Liver (tissue), 8 donors: ENCODE measurements around the gene SMIM45.

Source experiments
- DNase-seq: peaks from one replicate; pipeline ENCODE4 v3.0.0-alpha.2; 2017; ENCODE audit warnings: low spot score
- H3K27ac ChIP-seq, 2 donors: one replicate each; pipeline ENCODE4 v1.7.0; 2013; ENCODE audit warnings: inconsistent platforms in 2 of 2, low read length in 2 of 2, control low read depth in 1 of 2, low read depth in 1 of 2, mild to moderate bottlenecking in 1 of 2
- H3K27me3 ChIP-seq, 4 donors: one replicate each; pipeline versions ENCODE4 v1.6.1 to v1.7.0; 2013; ENCODE audit warnings: low read length in 3 of 4, inconsistent platforms in 1 of 4, mild to moderate bottlenecking in 1 of 4, moderate library complexity in 1 of 4; ENCODE audit not compliant: control insufficient read depth in 4 of 4, insufficient read depth in 4 of 4
- H3K36me3 ChIP-seq, 4 donors: one replicate each; pipeline versions ENCODE4 v1.6.1 to v1.7.0; 2013; ENCODE audit warnings: low read length in 3 of 4, mild to moderate bottlenecking in 3 of 4, low read depth in 1 of 4, moderate library complexity in 1 of 4; ENCODE audit not compliant: control insufficient read depth in 4 of 4, insufficient read depth in 3 of 4
- H3K4me1 ChIP-seq, 4 donors: one replicate each; pipeline versions ENCODE4 v1.6.1 to v1.7.0; 2013; ENCODE audit warnings: low read length in 3 of 4, mild to moderate bottlenecking in 3 of 4, moderate library complexity in 1 of 4; ENCODE audit not compliant: control insufficient read depth in 4 of 4, insufficient read depth in 4 of 4
- H3K4me3 ChIP-seq, 3 donors: one replicate each; pipeline versions ENCODE4 v1.6.1 to v1.7.0; 2013; ENCODE audit warnings: low read length in 3 of 3, control low read depth in 1 of 3, low read depth in 1 of 3, mild to moderate bottlenecking in 1 of 3
- H3K9ac ChIP-seq, 2 donors: one replicate each; pipeline ENCODE4 v1.7.0; 2013; ENCODE audit warnings: low read length in 2 of 2, mild to moderate bottlenecking in 2 of 2, moderate library complexity in 2 of 2, control low read depth in 1 of 2, low read depth in 1 of 2
- H3K9me3 ChIP-seq, 4 donors: one replicate each; pipeline versions ENCODE4 v1.6.1 to v1.7.0; 2013; ENCODE audit warnings: low read length in 3 of 4; ENCODE audit not compliant: control insufficient read depth in 4 of 4
- EGR1 ChIP-seq, 2 donors: IDR thresholded peaks; 2 replicates each; pipeline ENCODE4 v1.6.1; 2016 to 2018; ENCODE audit warnings: antibody characterized with exemption in 2 of 2, low read depth in 2 of 2
- FOXA1 ChIP-seq: IDR thresholded peaks from 2 replicates; pipeline ENCODE4 v1.6.1; 2016; ENCODE audit warnings: antibody characterized with exemption
- FOXA2 ChIP-seq: IDR thresholded peaks from 2 replicates; pipeline ENCODE4 v1.6.1; 2016; ENCODE audit warnings: antibody characterized with exemption
- GABPA ChIP-seq, 2 donors: IDR thresholded peaks in 1 of 2; conservative IDR thresholded peaks in 1 of 2; 2 replicates each; pipeline ENCODE4 v1.6.1; 2016; ENCODE audit warnings: antibody characterized with exemption in 2 of 2, mild to moderate bottlenecking in 1 of 2, moderate library complexity in 1 of 2
- HNF4A ChIP-seq, 2 donors: conservative IDR thresholded peaks; 2 replicates each; pipeline ENCODE4 v1.6.1; 2016; ENCODE audit warnings: antibody characterized with exemption in 2 of 2, mild to moderate bottlenecking in 2 of 2
- HNF4G ChIP-seq: IDR thresholded peaks from 2 replicates; pipeline ENCODE4 v1.6.1; 2016; ENCODE audit warnings: antibody characterized with exemption
- JUND ChIP-seq, 2 donors: IDR thresholded peaks; 2 replicates each; pipeline ENCODE4 v1.6.1; 2016; ENCODE audit warnings: antibody characterized with exemption in 2 of 2
- NR2F2 ChIP-seq: IDR thresholded peaks from 2 replicates; pipeline ENCODE4 v1.6.1; 2016; ENCODE audit warnings: antibody characterized with exemption
- RAD21 ChIP-seq, 2 donors: IDR thresholded peaks; 2 replicates each; pipeline ENCODE4 v1.6.1; 2016; ENCODE audit warnings: antibody characterized with exemption in 2 of 2, mild to moderate bottlenecking in 2 of 2
- RXRA ChIP-seq, 2 donors: IDR thresholded peaks; 2 replicates each; pipeline ENCODE4 v1.6.1; 2017 to 2018; ENCODE audit warnings: antibody characterized with exemption in 2 of 2, mild to moderate bottlenecking in 1 of 2
- SP1 ChIP-seq: IDR thresholded peaks from 2 replicates; pipeline ENCODE4 v1.6.1; 2018; ENCODE audit warnings: antibody characterized with exemption, mild to moderate bottlenecking
- TAF1 ChIP-seq: conservative IDR thresholded peaks from 2 replicates; pipeline ENCODE4 v1.6.1; 2016; ENCODE audit warnings: antibody characterized with exemption, mild to moderate bottlenecking
- YY1 ChIP-seq: IDR thresholded peaks from 2 replicates; pipeline ENCODE4 v1.6.1; 2016; ENCODE audit warnings: antibody characterized with exemption, mild to moderate bottlenecking
- WGBS: extraction: QIAGEN DNeasy Blood & Tissue Kit; methylation state at CpG from one replicate; pipeline ENCODE4 v1.1.7; 2013; 5-methylcytosine and 5-hydroxymethylcytosine counted together
- TF ChIP-seq, protein P1 (sequence below): IDR thresholded peaks from 2 replicates; pipeline ENCODE4 v1.6.1; 2016; ENCODE audit warnings: antibody characterized with exemption
- TF ChIP-seq, protein P2 (sequence below): fragments of 150-350 bp; IDR thresholded peaks from 2 replicates; pipeline ENCODE4 v1.5.1; 2017; ENCODE audit warnings: improper control_type of control experiment, low read depth, low read length; ENCODE audit not compliant: missing input control
- TF ChIP-seq, protein P3 (sequence below): IDR thresholded peaks from 2 replicates; pipeline ENCODE4 v1.6.1; 2016; ENCODE audit warnings: antibody characterized with exemption, mild to moderate bottlenecking
- TF ChIP-seq, protein P4 (sequence below): IDR thresholded peaks from 2 replicates; pipeline ENCODE4 v1.6.1; 2016; ENCODE audit warnings: antibody characterized with exemption
- TF ChIP-seq, protein P5 (sequence below): IDR thresholded peaks from 2 replicates; pipeline ENCODE4 v1.6.1; 2016; ENCODE audit warnings: antibody characterized with exemption
- donor health status: healthy.
- donor health status: healthy.
- donor health status: healthy.
- donor health status: healthy.
- donor health status: healthy.

The SMIM45 gene

DNA sequence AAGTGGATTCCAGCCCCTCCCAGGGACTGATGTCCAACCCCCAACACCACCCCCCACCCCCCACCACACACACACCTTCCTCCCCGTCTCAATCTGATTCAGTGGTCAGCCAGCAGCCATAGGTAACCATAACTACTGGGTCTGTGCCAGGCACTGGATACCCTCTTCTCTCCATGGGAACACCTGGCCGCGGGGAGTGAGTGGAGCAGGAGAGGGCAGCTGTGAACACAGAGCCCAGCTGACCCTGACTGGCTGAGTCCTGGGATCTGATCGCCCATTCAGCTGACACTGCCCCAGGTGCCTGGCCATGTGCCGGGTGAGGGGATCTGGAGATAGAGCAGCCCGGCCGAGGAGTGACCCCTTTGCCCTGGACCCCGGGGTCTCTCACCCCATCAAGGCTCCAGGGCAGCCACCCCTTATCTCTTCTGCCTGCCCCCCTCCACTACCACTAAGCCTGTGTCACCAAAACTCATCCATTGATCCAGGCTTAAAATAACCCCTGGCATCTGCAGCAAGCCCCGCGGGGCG, 34.5 kb upstream of the SMIM45 start:
- H3K27me3 ChIP-seq = peaks cover 0 to 12% (median 7%) of the 10 kb centered on the region in 4 donors
- WGBS = 56% methylated on average over 11 of the region's 11 CpGs
- H3K9me3 ChIP-seq = no peaks in the 10 kb centered on the region
- no peak for DNase-seq
- no peaks in the 10 kb centered on the region for H3K36me3 ChIP-seq
- no peak for TF ChIP-seq RXRA (IDR thresholded peaks at IDR 0.05)
- TF ChIP-seq SP1 = no peak
- no peak for TF ChIP-seq FOXA2
- TF ChIP-seq, protein P1, sequence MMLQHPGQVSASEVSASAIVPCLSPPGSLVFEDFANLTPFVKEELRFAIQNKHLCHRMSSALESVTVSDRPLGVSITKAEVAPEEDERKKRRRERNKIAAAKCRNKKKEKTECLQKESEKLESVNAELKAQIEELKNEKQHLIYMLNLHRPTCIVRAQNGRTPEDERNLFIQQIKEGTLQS = no peak
- TF ChIP-seq HNF4A (conservative IDR thresholded peaks at IDR 0.05) = no peak
- TF ChIP-seq YY1 = no peak
- no peak for TF ChIP-seq FOXA1
- TF ChIP-seq, protein P2, sequence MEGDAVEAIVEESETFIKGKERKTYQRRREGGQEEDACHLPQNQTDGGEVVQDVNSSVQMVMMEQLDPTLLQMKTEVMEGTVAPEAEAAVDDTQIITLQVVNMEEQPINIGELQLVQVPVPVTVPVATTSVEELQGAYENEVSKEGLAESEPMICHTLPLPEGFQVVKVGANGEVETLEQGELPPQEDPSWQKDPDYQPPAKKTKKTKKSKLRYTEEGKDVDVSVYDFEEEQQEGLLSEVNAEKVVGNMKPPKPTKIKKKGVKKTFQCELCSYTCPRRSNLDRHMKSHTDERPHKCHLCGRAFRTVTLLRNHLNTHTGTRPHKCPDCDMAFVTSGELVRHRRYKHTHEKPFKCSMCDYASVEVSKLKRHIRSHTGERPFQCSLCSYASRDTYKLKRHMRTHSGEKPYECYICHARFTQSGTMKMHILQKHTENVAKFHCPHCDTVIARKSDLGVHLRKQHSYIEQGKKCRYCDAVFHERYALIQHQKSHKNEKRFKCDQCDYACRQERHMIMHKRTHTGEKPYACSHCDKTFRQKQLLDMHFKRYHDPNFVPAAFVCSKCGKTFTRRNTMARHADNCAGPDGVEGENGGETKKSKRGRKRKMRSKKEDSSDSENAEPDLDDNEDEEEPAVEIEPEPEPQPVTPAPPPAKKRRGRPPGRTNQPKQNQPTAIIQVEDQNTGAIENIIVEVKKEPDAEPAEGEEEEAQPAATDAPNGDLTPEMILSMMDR = no peak
- TF ChIP-seq JUND (IDR thresholded peaks at IDR 0.05) = no peak
- TF ChIP-seq, protein P3, sequence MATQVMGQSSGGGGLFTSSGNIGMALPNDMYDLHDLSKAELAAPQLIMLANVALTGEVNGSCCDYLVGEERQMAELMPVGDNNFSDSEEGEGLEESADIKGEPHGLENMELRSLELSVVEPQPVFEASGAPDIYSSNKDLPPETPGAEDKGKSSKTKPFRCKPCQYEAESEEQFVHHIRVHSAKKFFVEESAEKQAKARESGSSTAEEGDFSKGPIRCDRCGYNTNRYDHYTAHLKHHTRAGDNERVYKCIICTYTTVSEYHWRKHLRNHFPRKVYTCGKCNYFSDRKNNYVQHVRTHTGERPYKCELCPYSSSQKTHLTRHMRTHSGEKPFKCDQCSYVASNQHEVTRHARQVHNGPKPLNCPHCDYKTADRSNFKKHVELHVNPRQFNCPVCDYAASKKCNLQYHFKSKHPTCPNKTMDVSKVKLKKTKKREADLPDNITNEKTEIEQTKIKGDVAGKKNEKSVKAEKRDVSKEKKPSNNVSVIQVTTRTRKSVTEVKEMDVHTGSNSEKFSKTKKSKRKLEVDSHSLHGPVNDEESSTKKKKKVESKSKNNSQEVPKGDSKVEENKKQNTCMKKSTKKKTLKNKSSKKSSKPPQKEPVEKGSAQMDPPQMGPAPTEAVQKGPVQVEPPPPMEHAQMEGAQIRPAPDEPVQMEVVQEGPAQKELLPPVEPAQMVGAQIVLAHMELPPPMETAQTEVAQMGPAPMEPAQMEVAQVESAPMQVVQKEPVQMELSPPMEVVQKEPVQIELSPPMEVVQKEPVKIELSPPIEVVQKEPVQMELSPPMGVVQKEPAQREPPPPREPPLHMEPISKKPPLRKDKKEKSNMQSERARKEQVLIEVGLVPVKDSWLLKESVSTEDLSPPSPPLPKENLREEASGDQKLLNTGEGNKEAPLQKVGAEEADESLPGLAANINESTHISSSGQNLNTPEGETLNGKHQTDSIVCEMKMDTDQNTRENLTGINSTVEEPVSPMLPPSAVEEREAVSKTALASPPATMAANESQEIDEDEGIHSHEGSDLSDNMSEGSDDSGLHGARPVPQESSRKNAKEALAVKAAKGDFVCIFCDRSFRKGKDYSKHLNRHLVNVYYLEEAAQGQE = no peak
- no peak for TF ChIP-seq RAD21 (IDR thresholded peaks at IDR 0.05)
- no peak overlapping the region for H3K9ac ChIP-seq
- no peak overlapping the region for H3K4me3 ChIP-seq
- no peak overlapping the region for H3K27ac ChIP-seq
- peaks cover 0 to 24% (median 11%) of the 10 kb centered on the region in 4 donors for H3K4me1 ChIP-seq

DNA sequence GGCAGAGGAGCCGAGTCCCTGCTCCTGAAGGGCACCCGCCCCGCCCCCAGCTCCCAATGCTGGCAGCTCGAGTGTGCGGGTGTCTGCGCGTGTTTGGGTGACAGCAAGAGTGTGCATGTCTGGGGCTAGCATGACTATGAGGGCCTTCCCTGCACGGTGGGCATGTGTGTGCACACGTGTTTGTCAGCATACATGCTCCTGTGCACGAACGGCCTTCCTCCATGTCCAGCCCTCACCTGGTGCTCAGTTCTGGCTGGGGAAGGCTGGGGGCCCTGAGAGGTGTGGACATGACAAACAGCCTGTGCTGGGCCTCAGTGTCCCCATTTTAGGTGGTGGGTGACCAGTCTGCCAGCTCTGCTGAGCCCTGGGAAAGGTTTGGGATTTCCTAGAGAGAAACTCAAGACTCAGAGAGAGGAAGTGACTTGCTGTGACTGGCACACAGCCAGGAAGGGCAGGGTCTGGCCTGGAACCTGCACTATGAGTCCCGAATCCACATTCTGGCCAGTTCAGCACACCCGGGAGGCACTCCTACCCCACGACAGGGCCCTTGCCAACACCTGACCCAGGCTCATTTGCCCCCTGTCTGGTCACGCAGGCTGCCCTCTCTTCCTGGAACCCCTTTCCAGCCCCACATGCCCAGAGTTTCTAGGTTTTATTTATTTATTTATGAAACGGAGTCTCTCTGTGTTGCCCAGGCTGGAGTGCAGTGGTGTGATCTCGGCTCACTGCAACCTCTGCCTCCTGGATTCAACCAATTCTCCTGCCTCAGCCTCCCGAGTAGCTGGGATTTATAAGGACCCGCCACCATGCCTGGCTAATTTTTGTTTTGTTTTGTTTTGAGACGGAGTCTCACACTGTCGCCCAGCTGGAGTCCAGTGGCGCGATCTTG, 33.8 kb upstream of the SMIM45 start:
- DNase-seq = peak; percentile 46
- Histone ChIP-seq H3K4me3 (no peak overlapping the region), H3K4me1 (peaks cover 0 to 24% (median 11%) of the 10 kb centered on the region in 4 donors), H3K9ac (no peak overlapping the region), H3K27ac (no peak overlapping the region), H3K9me3 (no peaks in the 10 kb centered on the region), H3K27me3 (peaks cover 0 to 11% (median 5%) of the 10 kb centered on the region in 4 donors), H3K36me3 (no peaks in the 10 kb centered on the region)
- 64% methylated on average over 23 of the region's 23 CpGs for WGBS
- TF ChIP-seq RXRA (IDR thresholded peaks at IDR 0.05) = no peak
- TF ChIP-seq, protein P4, sequence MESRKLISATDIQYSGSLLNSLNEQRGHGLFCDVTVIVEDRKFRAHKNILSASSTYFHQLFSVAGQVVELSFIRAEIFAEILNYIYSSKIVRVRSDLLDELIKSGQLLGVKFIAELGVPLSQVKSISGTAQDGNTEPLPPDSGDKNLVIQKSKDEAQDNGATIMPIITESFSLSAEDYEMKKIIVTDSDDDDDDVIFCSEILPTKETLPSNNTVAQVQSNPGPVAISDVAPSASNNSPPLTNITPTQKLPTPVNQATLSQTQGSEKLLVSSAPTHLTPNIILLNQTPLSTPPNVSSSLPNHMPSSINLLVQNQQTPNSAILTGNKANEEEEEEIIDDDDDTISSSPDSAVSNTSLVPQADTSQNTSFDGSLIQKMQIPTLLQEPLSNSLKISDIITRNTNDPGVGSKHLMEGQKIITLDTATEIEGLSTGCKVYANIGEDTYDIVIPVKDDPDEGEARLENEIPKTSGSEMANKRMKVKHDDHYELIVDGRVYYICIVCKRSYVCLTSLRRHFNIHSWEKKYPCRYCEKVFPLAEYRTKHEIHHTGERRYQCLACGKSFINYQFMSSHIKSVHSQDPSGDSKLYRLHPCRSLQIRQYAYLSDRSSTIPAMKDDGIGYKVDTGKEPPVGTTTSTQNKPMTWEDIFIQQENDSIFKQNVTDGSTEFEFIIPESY = no peak
- TF ChIP-seq FOXA1 = no peak
- TF ChIP-seq, protein P5, sequence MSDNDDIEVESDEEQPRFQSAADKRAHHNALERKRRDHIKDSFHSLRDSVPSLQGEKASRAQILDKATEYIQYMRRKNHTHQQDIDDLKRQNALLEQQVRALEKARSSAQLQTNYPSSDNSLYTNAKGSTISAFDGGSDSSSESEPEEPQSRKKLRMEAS = no peak
- TF ChIP-seq GABPA (IDR thresholded peaks at IDR 0.05 in 1 of 2, conservative IDR thresholded peaks at IDR 0.05 in 1 of 2) = no peak
- TF ChIP-seq, protein P3 = no peak
- TF ChIP-seq FOXA2 = no peak
- TF ChIP-seq SP1 = no peak
- TF ChIP-seq JUND (IDR thresholded peaks at IDR 0.05) = no peak
- TF ChIP-seq NR2F2 = no peak
- no peak for TF ChIP-seq RAD21 (IDR thresholded peaks at IDR 0.05)
- no peak for TF ChIP-seq EGR1 (IDR thresholded peaks at IDR 0.05; ENCODE audit: low read depth in 2 of 2)
- TF ChIP-seq TAF1 = no peak
- TF ChIP-seq YY1 = no peak
- TF ChIP-seq HNF4G = no peak
- TF ChIP-seq, protein P1 = no peak
